ENCODE data around the gene MAPK9.

- TF ChIP-seq CTCF (IDR thresholded peaks at IDR 0.05) (no peak), POLR2A (IDR thresholded peaks at IDR 0.05) (no peak)
These were observed 8.8 kb downstream of the MAPK9 start for GRCh38 chr5:180283026-180283615.
